Neural cell (in vitro differentiated cells): ENCODE measurements around the gene FCRLA. TPM values are rescaled to one million over a fixed set of nuclear protein-coding genes. Genes with fewer than 3 reads are reported as not detected.

ENCODE experiments used
- H2AFZ ChIP-seq: fragments of 200-600, 300-800 bp; sonication (generic), shearing (Covaris generic); 2 replicates; pipeline ENCODE4 v1.6.0; 2014; ENCODE audit warnings: low read depth, mild to moderate bottlenecking, antibody characterized with exemption, low read length, moderate library complexity
- H3F3A ChIP-seq: fragments of 200-600 bp; shearing (Covaris generic); 2 replicates; pipeline ENCODE4 v1.6.1; 2016; ENCODE audit warnings: mild to moderate bottlenecking, moderate library complexity, mixed read lengths, antibody characterized with exemption, low read length; ENCODE audit not compliant: insufficient read depth, poor library complexity, severe bottlenecking
- H3K27ac ChIP-seq: fragments of 200-600, 300-800 bp; sonication (generic), shearing (Covaris generic); 2 replicates; pipeline ENCODE4 v1.5.1; 2014; ENCODE audit warnings: mild to moderate bottlenecking, low read length, moderate library complexity
- H3K27me3 ChIP-seq: fragments of 300-800, 200-600 bp; sonication (generic), shearing (Covaris generic); 2 replicates; pipeline ENCODE4 v1.6.0; 2014; ENCODE audit warnings: mild to moderate bottlenecking, low read depth, low read length, moderate library complexity; ENCODE audit not compliant: insufficient read depth
- H3K36me3 ChIP-seq: fragments of 300-800, 200-600 bp; sonication (generic), shearing (Covaris generic); 2 replicates; pipeline ENCODE4 v1.5.1; 2014; ENCODE audit warnings: mild to moderate bottlenecking, antibody characterized with exemption, low read length, moderate library complexity; ENCODE audit not compliant: insufficient read depth
- H3K4me2 ChIP-seq: fragments of 300-800, 200-600 bp; sonication (generic), shearing (Covaris generic); 2 replicates; pipeline ENCODE4 v1.6.0; 2014; ENCODE audit warnings: mild to moderate bottlenecking, low read length
- H3K4me3 ChIP-seq: fragments of 300-800, 200-600 bp; sonication (generic), shearing (Covaris generic); 2 replicates; pipeline ENCODE4 v1.5.1; 2014; ENCODE audit warnings: mild to moderate bottlenecking, low read length, moderate library complexity
- H3K79me2 ChIP-seq: fragments of 200-600 bp; shearing (Covaris generic); replicated peaks from 2 replicates; pipeline ENCODE4 v1.6.0; 2014; ENCODE audit warnings: mild to moderate bottlenecking, low read length, moderate library complexity; ENCODE audit not compliant: insufficient read depth
- H3K9ac ChIP-seq: fragments of 300-800, 200-600 bp; sonication (generic), shearing (Covaris generic); 2 replicates; pipeline ENCODE4 v1.6.1; 2016; ENCODE audit warnings: mild to moderate bottlenecking, low read length, mixed read lengths
- H3K9me2 ChIP-seq: fragments of 200-600 bp; shearing (Covaris generic); 2 replicates; pipeline ENCODE4 v1.6.1; 2016; ENCODE audit warnings: mild to moderate bottlenecking, low read length, mixed read lengths; ENCODE audit not compliant: insufficient read depth
- H3K9me3 ChIP-seq: fragments of 200-600, 300-800 bp; sonication (generic), shearing (Covaris generic); 2 replicates; pipeline ENCODE4 v1.6.1; 2016; ENCODE audit warnings: mild to moderate bottlenecking, mixed run types, low read length, moderate library complexity, mixed read lengths
- H4K20me1 ChIP-seq: fragments of 200-600 bp; shearing (Covaris generic); 2 replicates; pipeline ENCODE4 v1.6.1; 2016; ENCODE audit warnings: mild to moderate bottlenecking, mixed run types; ENCODE audit not compliant: insufficient read depth
- CTCF ChIP-seq: fragments of 450-650 bp; IDR thresholded peaks from 2 replicates; pipeline ENCODE4 v1.5.1; 2014; ENCODE audit warnings: antibody characterized with exemption, mild to moderate bottlenecking, moderate library complexity; ENCODE audit not compliant: poor library complexity, severe bottlenecking
- EP300 ChIP-seq: fragments of 450-650 bp; conservative IDR thresholded peaks from 2 replicates; pipeline ENCODE4 v1.6.1; 2014; ENCODE audit warnings: antibody characterized with exemption, mild to moderate bottlenecking, moderate library complexity; ENCODE audit not compliant: poor library complexity, severe bottlenecking
- EZH2 ChIP-seq: fragments of 200-600, 300-800 bp; shearing (Covaris generic), sonication (generic); IDR thresholded peaks from 2 replicates; pipeline ENCODE4 v1.6.1; 2014; ENCODE audit warnings: antibody characterized with exemption, low read length, borderline replicate concordance, mild to moderate bottlenecking; ENCODE audit not compliant: insufficient read depth, poor library complexity, severe bottlenecking
- MXI1 ChIP-seq: fragments of 450-650 bp; conservative IDR thresholded peaks from 2 replicates; pipeline ENCODE4 v1.6.1; 2014; ENCODE audit warnings: antibody characterized with exemption, mild to moderate bottlenecking; ENCODE audit not compliant: poor library complexity, severe bottlenecking
- POLR2AphosphoS5 ChIP-seq: IDR thresholded peaks from 2 replicates; pipeline ENCODE4 v1.6.1; 2012
- RAD21 ChIP-seq: fragments of 450-650 bp; conservative IDR thresholded peaks from 2 replicates; pipeline ENCODE4 v1.6.1; 2014; ENCODE audit warnings: antibody characterized with exemption, mild to moderate bottlenecking, moderate library complexity
- REST ChIP-seq: IDR thresholded peaks from 2 replicates; pipeline ENCODE4 v1.6.1; 2012; ENCODE audit warnings: borderline replicate concordance
- SMC3 ChIP-seq: fragments of 450-650 bp; conservative IDR thresholded peaks from 2 replicates; pipeline ENCODE4 v1.6.1; 2014; ENCODE audit warnings: antibody characterized with exemption, mild to moderate bottlenecking, moderate library complexity; ENCODE audit not compliant: poor library complexity
- TAF1 ChIP-seq: IDR thresholded peaks from 2 replicates; pipeline ENCODE4 v1.6.1; 2012; ENCODE audit warnings: low read depth
- polyA plus RNA-seq: library from polyadenylated mRNA; depleted of rRNA; stranded (reverse); fragments of >200 nt; gene quantifications from 2 replicates; pipeline ENCODE4 v1.2.3, GENCODE V29; 2014

FCRLA gene
- polyA plus RNA-seq, 1 donor from 2014 or later = not detected

- Histone ChIP-seq H3K36me3 (no peaks in the 10 kb centered on the region), H3K79me2 (no peaks in the 10 kb centered on the region), H2AFZ (no peak overlapping the region), H3K9me2 (no peaks in the 10 kb centered on the region), H3K4me3 (no peak overlapping the region), H3K27me3 (peaks cover 3% of the 10 kb centered on the region), H3K9me3 (no peaks in the 10 kb centered on the region), H3K9ac (no peak overlapping the region), H3F3A (no peaks in the 10 kb centered on the region), H4K20me1 (no peaks in the 10 kb centered on the region), H3K4me2 (no peak overlapping the region), H3K27ac (no peak overlapping the region)
- TF ChIP-seq RAD21 (no peak), SMC3 (no peak), MXI1 (no peak), EZH2 (no peak), EP300 (no peak), CTCF (no peak), REST (no peak), POLR2AphosphoS5 (no peak), TAF1 (no peak)
These were observed 24.2 kb downstream of the FCRLA start for GRCh38 chr1:161731241-161731640.

- Histone ChIP-seq H3K9ac (no peak overlapping the region), H3K27ac (no peak overlapping the region), H2AFZ (no peak overlapping the region), H3K4me2 (no peak overlapping the region), H3F3A (no peaks in the 10 kb centered on the region), H3K9me3 (no peaks in the 10 kb centered on the region), H3K36me3 (no peaks in the 10 kb centered on the region), H3K9me2 (no peaks in the 10 kb centered on the region), H3K79me2 (no peaks in the 10 kb centered on the region), H3K4me3 (no peak overlapping the region), H4K20me1 (no peaks in the 10 kb centered on the region), H3K27me3 (no peaks in the 10 kb centered on the region)
- TF ChIP-seq EZH2 (no peak), MXI1 (no peak), POLR2AphosphoS5 (no peak), SMC3 (no peak), REST (no peak), EP300 (no peak), TAF1 (no peak)
These were observed 25.1 kb downstream of the FCRLA start for GRCh38 chr1:161731981-161732718.
